Activated CD4-positive, alpha-beta T cell treated with anti-CD3 and anti-CD28 coated beads, Interleukin-2, amount 10 ng/mL, durations not matched to agents 7 days and 5 days (primary cell): ENCODE measurements around the gene NSUN2. TPM values are rescaled to one million over a fixed set of nuclear protein-coding genes. Genes with fewer than 3 reads are reported as not detected.

Experiments
- CTCF ChIA-PET: fragments of 350-600 bp; sonication (Branson Sonifier 250); formaldehyde crosslinking; loops from one replicate; lab custom pipeline; 2021; ENCODE audit warnings: antibody characterized with exemption; lab: Charles Lee
- POLR2A ChIA-PET: fragments of 350-600 bp; sonication (Branson Sonifier 250); formaldehyde crosslinking; loops from one replicate; lab custom pipeline; 2021; ENCODE audit warnings: antibody characterized with exemption; lab: Charles Lee
- DNase-seq: peaks from one replicate; pipeline ENCODE4 v3.0.0-alpha.2; 2020
- H3K27ac Mint-ChIP-seq: one replicate; pipeline ENCODE4 v1.8.0; 2021; ENCODE audit warnings: mild to moderate bottlenecking, moderate library complexity, mixed read lengths
- H3K27me3 Mint-ChIP-seq: one replicate; pipeline ENCODE4 v1.8.0; 2021; ENCODE audit warnings: mixed read lengths
- H3K36me3 Mint-ChIP-seq: one replicate; pipeline ENCODE4 v1.8.0; 2021; ENCODE audit warnings: low read depth, mixed read lengths
- H3K4me1 Mint-ChIP-seq: one replicate; pipeline ENCODE4 v1.8.0; 2021; ENCODE audit warnings: mixed read lengths
- H3K4me3 Mint-ChIP-seq: one replicate; pipeline ENCODE4 v1.8.0; 2021; ENCODE audit warnings: mild to moderate bottlenecking, moderate library complexity, mixed read lengths
- H3K9me3 Mint-ChIP-seq: one replicate; pipeline ENCODE4 v1.8.0; 2021; ENCODE audit warnings: mixed read lengths
- total RNA-seq, 2 experiments: library from RNA; stranded (reverse); gene quantifications; one replicate each; pipeline ENCODE4 v1.2.3, GENCODE V29; 2021

The NSUN2 gene
- total RNA-seq, 2 experiments from 2014 or later: 67.1 to 74.5 TPM

GRCh38 chr5:6553972-6554371 is 78.9 kb downstream of the NSUN2 start:
- Mint-ChIP-seq H3K36me3 (no peaks in the 10 kb centered on the region), H3K9me3 (no peaks in the 10 kb centered on the region), H3K27me3 (peaks cover 4% of the 10 kb centered on the region), H3K4me3 (no peak overlapping the region), H3K27ac (no peak overlapping the region), H3K4me1 (no peaks in the 10 kb centered on the region)
- CTCF ChIA-PET: no interaction called here
- POLR2A ChIA-PET: no interaction called here
- no peak for DNase-seq

GRCh38 chr5:6552612-6553011 is 80.2 kb downstream of the NSUN2 start:
- no peak overlapping the region for H3K27ac Mint-ChIP-seq
- no peaks in the 10 kb centered on the region for H3K9me3 Mint-ChIP-seq
- H3K27me3 Mint-ChIP-seq: peaks cover 4% of the 10 kb centered on the region
- ChIA-PET CTCF (no interaction called here), POLR2A (no interaction called here)
- no peak overlapping the region for H3K4me3 Mint-ChIP-seq
- H3K4me1 Mint-ChIP-seq: no peaks in the 10 kb centered on the region
- no peak for DNase-seq
- H3K36me3 Mint-ChIP-seq: no peaks in the 10 kb centered on the region

- H3K36me3 Mint-ChIP-seq: no peaks in the 10 kb centered on the region
- CTCF ChIA-PET: no interaction called here
- POLR2A ChIA-PET: no interaction called here
- H3K27me3 Mint-ChIP-seq: peaks cover 4% of the 10 kb centered on the region
- no peak overlapping the region for H3K4me3 Mint-ChIP-seq
- H3K9me3 Mint-ChIP-seq: no peaks in the 10 kb centered on the region
- no peak overlapping the region for H3K27ac Mint-ChIP-seq
- no peak for DNase-seq
- H3K4me1 Mint-ChIP-seq: no peaks in the 10 kb centered on the region
Observed at GRCh38 chr5:6551955-6552313, 80.9 kb downstream of the NSUN2 start.

GRCh38 chr5:6551287-6551954 is 81.4 kb downstream of the NSUN2 start:
- Mint-ChIP-seq H3K36me3 (no peaks in the 10 kb centered on the region), H3K27me3 (peaks cover 4% of the 10 kb centered on the region), H3K27ac (no peak overlapping the region), H3K4me3 (no peak overlapping the region), H3K4me1 (no peaks in the 10 kb centered on the region), H3K9me3 (no peaks in the 10 kb centered on the region)
- CTCF ChIA-PET: no interaction called here
- POLR2A ChIA-PET: no interaction called here
- DNase-seq: no peak

- H3K27me3 Mint-ChIP-seq: peaks cover 1% of the 10 kb centered on the region
- H3K9me3 Mint-ChIP-seq: no peaks in the 10 kb centered on the region
- CTCF ChIA-PET: no interaction called here
- POLR2A ChIA-PET: no interaction called here
- no peak overlapping the region for H3K4me3 Mint-ChIP-seq
- no peak for DNase-seq
- no peaks in the 10 kb centered on the region for H3K36me3 Mint-ChIP-seq
- H3K4me1 Mint-ChIP-seq: no peaks in the 10 kb centered on the region
- H3K27ac Mint-ChIP-seq: no peak overlapping the region
Observed at GRCh38 chr5:6550628-6551027, 82.2 kb downstream of the NSUN2 start.

Other genes with a start within 250 kb of the NSUN2 start
- gene UBE2QL1, start 184.2 kb downstream of the NSUN2 start, total RNA-seq: not detected
- gene SRD5A1, start 396 bp upstream of the NSUN2 start, total RNA-seq: 10 to 100 TPM; 10.1 to 10.4 TPM
- 10 to 100 TPM; 37.4 to 41.9 TPM for gene TENT4A, start 80.4 kb upstream of the NSUN2 start, total RNA-seq